MCF 10A (cell line): ENCODE results near the gene MAP3K4. TPM values are rescaled to one million over a fixed set of nuclear protein-coding genes. Genes with fewer than 3 reads are reported as not detected.

Experiments
- BruUV-seq: library from RNA; stranded (reverse); fragments of 400-500 nt; replicated peaks from 2 replicates; lab custom pipeline; 2021; lab: Mats Ljungman, UMichigan
- CTCF ChIA-PET: fragments of 300-600 bp; sonication (Branson Sonifier 250); formaldehyde crosslinking; extraction: SDS; loops from one replicate; lab custom pipeline; 2021; ENCODE audit warnings: antibody characterized with exemption, inconsistent platforms; lab: Yijun Ruan, JAX
- POLR2A ChIA-PET: fragments of 300-600, 350-650 bp; sonication (Branson Sonifier 250); formaldehyde crosslinking; extraction: SDS; loops from one replicate; lab custom pipeline; 2020; ENCODE audit warnings: antibody characterized with exemption, inconsistent platforms; lab: Yijun Ruan, JAX
- DNase-seq: peaks from one replicate; pipeline ENCODE4 v3.0.0-alpha.2; 2018; ENCODE audit not compliant: unreplicated experiment
- H3K27ac Mint-ChIP-seq: one replicate; pipeline ENCODE4 v1.8.0; 2022; ENCODE audit warnings: mild to moderate bottlenecking, low read depth, mixed read lengths; ENCODE audit not compliant: unreplicated experiment
- H3K27me3 Mint-ChIP-seq: one replicate; pipeline ENCODE4 v1.8.0; 2022; ENCODE audit warnings: mixed read lengths; ENCODE audit not compliant: insufficient read depth, unreplicated experiment
- H3K36me3 Mint-ChIP-seq: one replicate; pipeline ENCODE4 v1.8.0; 2022; ENCODE audit warnings: mild to moderate bottlenecking, moderate library complexity, mixed read lengths; ENCODE audit not compliant: insufficient read depth, unreplicated experiment
- H3K4me1 Mint-ChIP-seq: one replicate; pipeline ENCODE4 v1.8.0; 2022; ENCODE audit warnings: mixed read lengths; ENCODE audit not compliant: insufficient read depth, unreplicated experiment
- H3K4me3 Mint-ChIP-seq: one replicate; pipeline ENCODE4 v1.8.0; 2022; ENCODE audit warnings: mild to moderate bottlenecking, moderate library complexity, mixed read lengths; ENCODE audit not compliant: unreplicated experiment
- H3K9me3 Mint-ChIP-seq: one replicate; pipeline ENCODE4 v1.8.0; 2022; ENCODE audit warnings: mixed read lengths; ENCODE audit not compliant: unreplicated experiment
- CTCF ChIP-seq: fragments of 200-600 bp; IDR thresholded peaks from one replicate; pipeline ENCODE4 v1.8.0; 2022; ENCODE audit warnings: antibody characterized with exemption, mild to moderate bottlenecking; ENCODE audit not compliant: unreplicated experiment
- intact Hi-C: fragments of 100-400 bp; cut with micrococcal nuclease; formaldehyde crosslinking; loops from 2 replicates; pipeline ENCODE4 v1.14.1; 2022
- total RNA-seq: library from RNA; stranded (reverse); gene quantifications from 2 replicates; pipeline ENCODE4 v1.2.3, GENCODE V29; 2022

MAP3K4 gene
- total RNA-seq, 1 experiment from 2014 or later = 38.7 TPM

GRCh38 chr6:161143663-161144430, 152.3 kb downstream of the MAP3K4 start:
- CTCF ChIA-PET = interaction anchor here (0.6 to 1.3 kb wide), 3 partner anchors 9 to 227 kb away, joined by 3 to 8 read pairs (median 4); no protein-coding TSS in a partner anchor
- Mint-ChIP-seq H3K27me3 (no peaks in the 10 kb centered on the region), H3K27ac (no peak overlapping the region), H3K9me3 (no peaks in the 10 kb centered on the region), H3K4me1 (no peaks in the 10 kb centered on the region), H3K4me3 (no peak overlapping the region), H3K36me3 (peaks cover 7% of the 10 kb centered on the region)
- no peak for DNase-seq
- POLR2A ChIA-PET = no interaction called here
- no peak for TF ChIP-seq CTCF
- no TSS peak for BruUV-seq
- intact Hi-C loops = loop anchor here (10.0 kb wide), 1 partner anchor 209 kb away; no protein-coding TSS in a partner anchor

DNA sequence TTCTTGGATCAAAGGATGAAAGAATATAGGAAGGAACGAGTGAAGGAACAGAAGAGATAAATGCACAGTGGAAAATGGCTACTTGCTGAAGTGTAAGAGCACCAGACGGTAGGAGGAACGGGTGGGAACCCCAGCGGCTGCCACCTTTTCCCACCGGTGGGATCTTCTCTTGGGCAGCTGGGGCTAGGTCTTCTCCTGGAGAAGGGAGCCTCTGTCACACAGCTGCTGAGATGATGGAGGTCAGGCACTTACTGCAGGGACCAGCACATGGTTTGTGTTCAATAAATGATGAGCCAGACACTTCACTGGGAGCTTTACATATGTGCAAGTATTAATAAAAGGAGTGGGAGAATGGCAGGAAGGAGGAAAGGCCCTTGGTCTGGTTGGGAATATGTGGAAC, 158.6 kb downstream of the MAP3K4 start:
- Mint-ChIP-seq H3K27me3 (no peaks in the 10 kb centered on the region), H3K36me3 (no peaks in the 10 kb centered on the region)

GRCh38 chr6:161150566-161150965, 159.0 kb downstream of the MAP3K4 start:
- Mint-ChIP-seq H3K4me1 (no peaks in the 10 kb centered on the region), H3K27me3 (no peaks in the 10 kb centered on the region), H3K27ac (no peak overlapping the region), H3K9me3 (no peaks in the 10 kb centered on the region), H3K36me3 (no peaks in the 10 kb centered on the region), H3K4me3 (no peak overlapping the region)
- POLR2A ChIA-PET = interaction anchor here (0.6 kb wide), 1 partner anchor 56 kb away, joined by 4 read pairs; no protein-coding TSS in a partner anchor
- intact Hi-C loops = no loop called here
- DNase-seq = no peak
- CTCF ChIA-PET = interaction anchor here (0.6 to 5.8 kb wide), 3 partner anchors 222 to 1775 kb away, joined by 3 to 92 read pairs (median 3); no protein-coding TSS in a partner anchor
- BruUV-seq = no TSS peak
- no peak for TF ChIP-seq CTCF

More for the DNA sequence above, 158.6 kb downstream of the MAP3K4 start:
- BruUV-seq = no TSS peak
- no peak for TF ChIP-seq CTCF
- Mint-ChIP-seq H3K4me3 (no peak overlapping the region), H3K4me1 (no peaks in the 10 kb centered on the region), H3K9me3 (no peaks in the 10 kb centered on the region), H3K27ac (no peak overlapping the region)
- intact Hi-C loops = no loop called here
- CTCF ChIA-PET = interaction anchor here (1.3 to 5.8 kb wide), 4 partner anchors 8 to 416 kb away, joined by 3 to 92 read pairs (median 4); no protein-coding TSS in a partner anchor
- POLR2A ChIA-PET = interaction anchor here (0.6 kb wide), 1 partner anchor 57 kb away, joined by 4 read pairs; no protein-coding TSS in a partner anchor
- no peak for DNase-seq

DNA sequence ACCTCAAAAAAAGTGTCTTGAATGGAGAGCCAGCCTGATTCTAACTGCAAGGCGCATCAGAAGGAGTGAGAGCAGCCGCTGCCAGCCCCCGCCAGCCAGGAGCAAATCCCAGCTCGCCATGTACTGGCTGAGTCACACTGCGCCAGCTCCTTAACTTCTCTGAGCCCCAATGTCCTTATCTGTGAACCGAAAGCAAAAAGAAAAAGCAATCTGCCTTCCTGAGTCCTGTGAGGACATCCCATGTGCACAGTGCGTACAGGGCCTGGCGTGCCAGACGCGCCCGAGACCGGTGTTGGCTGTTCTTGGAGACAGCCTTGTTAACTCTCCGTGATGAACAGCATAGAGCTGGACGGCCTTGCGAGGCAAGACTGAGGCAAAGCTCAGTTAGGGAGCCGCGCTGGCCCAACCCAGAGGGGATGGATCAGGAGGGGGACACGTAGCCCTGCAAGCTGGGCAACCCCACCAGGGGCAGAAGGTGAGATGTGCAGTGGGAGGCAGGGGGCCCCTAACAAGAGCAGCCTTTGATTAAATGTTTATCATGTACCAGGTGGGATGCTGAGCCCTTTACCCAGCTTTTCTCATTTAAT, 159.6 kb downstream of the MAP3K4 start:
- no TSS peak for BruUV-seq
- H3K27ac Mint-ChIP-seq = no peak overlapping the region
- CTCF ChIA-PET = interaction anchor here (0.6 to 5.8 kb wide), 5 partner anchors 94 to 1774 kb away, joined by 3 to 92 read pairs (median 3); no protein-coding TSS in a partner anchor
- intact Hi-C loops = no loop called here
- H3K9me3 Mint-ChIP-seq = no peaks in the 10 kb centered on the region
- POLR2A ChIA-PET = no interaction called here
- H3K27me3 Mint-ChIP-seq = no peaks in the 10 kb centered on the region
- no peak for DNase-seq
- H3K36me3 Mint-ChIP-seq = no peaks in the 10 kb centered on the region
- no peak overlapping the region for H3K4me3 Mint-ChIP-seq
- no peaks in the 10 kb centered on the region for H3K4me1 Mint-ChIP-seq
- no peak for TF ChIP-seq CTCF
